ENCODE measurements around the gene FNDC3A.
"Not testable (repeated sequence)": the region's sequence is repeated elsewhere in the genome, so short reads cannot be mapped to it uniquely, and the experiment has no call there.

Gene FNDC3A

DNA sequence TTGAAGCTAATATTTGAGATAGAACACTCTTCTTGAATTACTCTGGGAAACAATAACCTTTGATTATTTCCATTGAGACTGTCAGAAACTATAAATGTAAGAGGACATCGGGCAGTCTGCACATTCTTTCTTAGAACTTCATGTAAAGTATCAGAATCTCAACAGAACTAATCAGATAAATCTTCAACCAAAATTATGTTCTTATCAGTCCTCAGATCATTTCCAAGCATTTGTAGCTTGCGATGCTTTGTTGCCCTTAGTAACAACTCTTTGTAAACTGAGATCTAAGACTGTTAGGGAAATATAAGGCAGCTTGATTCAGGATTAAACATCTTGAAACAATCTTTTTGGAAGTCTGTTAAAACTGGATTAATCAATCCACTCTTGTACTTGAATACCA is 70.3 kb downstream of the FNDC3A start:
- no peak for DNase-seq (ENCODE audit: low read depth)

DNA sequence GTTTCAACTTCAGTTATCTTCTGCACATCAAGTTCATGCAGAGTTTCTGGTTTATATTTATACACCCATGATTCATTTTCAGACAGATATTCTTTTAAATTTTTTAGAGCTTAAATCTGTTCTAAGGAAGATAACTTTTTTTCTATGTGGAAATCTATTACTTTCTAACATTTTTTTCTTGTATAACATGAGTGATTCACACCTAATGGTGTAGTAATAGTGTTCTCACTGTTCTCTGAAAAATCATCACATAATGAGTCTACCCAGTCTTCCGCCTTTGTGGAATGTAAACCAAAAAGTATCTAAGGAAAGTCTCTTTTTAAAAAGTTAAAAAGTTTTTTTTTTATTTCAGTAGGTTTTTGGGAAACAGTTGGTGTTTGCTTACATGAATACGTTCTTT is 70.8 kb downstream of the FNDC3A start:
- DNase-seq (ENCODE audit: low read depth) = no peak

- DNase-seq (ENCODE audit: low read depth) = no peak
Measured at GRCh38 chr13:49052813-49053212, 77.1 kb downstream of the FNDC3A start.

DNA sequence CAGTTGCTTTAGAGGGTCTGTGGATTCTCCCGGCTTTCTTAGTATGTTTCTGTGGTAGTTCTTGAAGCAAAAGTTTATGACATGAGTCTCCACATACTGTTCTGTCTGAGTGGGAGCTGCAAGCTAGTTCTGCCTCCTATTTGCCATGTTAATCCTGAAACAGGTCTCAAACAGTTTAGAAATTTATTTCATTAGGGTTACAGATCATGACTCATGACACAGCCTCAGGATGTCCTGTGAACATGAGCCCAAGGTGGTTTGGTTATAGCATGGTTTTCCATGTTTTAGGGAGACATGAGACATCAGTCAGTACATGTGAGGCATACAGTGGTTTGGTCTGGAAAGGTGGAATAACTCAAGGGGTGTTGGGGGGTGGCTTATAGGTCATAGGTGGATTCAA is 77.5 kb downstream of the FNDC3A start:
- DNase-seq (ENCODE audit: low read depth) = no peak

DNA sequence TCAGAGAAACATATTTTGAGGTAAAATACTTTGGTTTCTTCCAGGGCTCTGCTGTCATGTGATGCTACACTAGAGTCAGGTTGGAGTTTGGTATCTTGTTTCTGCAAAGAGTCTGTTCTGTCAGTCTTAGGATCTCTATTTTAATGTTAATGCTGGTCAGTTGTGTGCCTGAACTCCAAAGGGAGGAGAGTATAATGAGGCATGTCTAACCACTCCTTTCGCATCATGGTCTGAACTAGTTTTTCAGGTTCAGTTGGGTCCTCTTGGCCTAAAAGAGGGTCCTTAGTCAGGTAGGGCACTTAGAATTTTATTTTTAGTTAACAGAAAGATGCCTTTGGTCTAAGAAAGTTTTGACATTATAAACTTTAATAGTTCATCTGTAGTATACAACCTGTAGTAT is 78.2 kb downstream of the FNDC3A start:
- no peak for DNase-seq (ENCODE audit: low read depth)

DNA sequence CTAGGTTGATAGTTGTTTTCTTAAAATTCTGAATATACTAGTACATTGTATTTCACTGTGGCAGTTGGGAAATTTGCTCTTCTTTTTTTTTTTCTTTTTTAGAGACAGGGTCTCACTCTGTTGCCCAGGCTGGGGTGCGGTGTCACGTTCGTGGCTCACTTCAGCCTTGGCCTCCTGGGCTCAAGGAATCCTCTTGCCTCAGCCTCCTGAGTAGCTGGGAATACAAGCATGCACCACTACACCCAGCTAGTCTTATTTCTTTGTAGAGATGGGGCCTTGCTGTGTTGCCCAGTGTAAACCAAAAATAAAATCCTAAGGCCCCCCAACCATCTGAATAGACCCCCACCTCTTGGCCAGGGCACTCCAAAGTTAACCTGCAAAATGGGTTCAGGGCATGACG is 79.3 kb downstream of the FNDC3A start:
- DNase-seq (ENCODE audit: low read depth) = no peak

DNA sequence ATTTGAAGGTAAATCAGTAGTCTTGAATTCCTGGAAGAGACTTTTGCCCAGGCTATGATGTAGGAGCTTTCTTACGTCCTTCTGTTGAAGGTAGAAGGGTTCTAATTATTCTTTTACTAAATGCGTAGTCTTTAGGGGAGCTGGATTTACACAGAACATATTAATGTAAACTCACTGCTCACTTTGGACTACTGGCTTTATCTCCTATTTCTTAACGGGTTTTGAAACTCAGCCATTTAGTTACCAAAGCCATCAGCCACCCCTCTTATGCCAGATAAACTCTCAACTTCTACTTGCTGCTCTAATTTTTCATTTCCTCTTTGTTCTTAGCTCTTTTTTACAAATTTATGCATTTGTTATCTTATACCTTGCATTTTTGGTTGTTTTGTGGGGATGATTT is 81.5 kb downstream of the FNDC3A start:
- no peak for DNase-seq (ENCODE audit: low read depth)

- DNase-seq (ENCODE audit: low read depth) = no peak
Measured at GRCh38 chr13:49058761-49059160, 83.0 kb downstream of the FNDC3A start.

DNA sequence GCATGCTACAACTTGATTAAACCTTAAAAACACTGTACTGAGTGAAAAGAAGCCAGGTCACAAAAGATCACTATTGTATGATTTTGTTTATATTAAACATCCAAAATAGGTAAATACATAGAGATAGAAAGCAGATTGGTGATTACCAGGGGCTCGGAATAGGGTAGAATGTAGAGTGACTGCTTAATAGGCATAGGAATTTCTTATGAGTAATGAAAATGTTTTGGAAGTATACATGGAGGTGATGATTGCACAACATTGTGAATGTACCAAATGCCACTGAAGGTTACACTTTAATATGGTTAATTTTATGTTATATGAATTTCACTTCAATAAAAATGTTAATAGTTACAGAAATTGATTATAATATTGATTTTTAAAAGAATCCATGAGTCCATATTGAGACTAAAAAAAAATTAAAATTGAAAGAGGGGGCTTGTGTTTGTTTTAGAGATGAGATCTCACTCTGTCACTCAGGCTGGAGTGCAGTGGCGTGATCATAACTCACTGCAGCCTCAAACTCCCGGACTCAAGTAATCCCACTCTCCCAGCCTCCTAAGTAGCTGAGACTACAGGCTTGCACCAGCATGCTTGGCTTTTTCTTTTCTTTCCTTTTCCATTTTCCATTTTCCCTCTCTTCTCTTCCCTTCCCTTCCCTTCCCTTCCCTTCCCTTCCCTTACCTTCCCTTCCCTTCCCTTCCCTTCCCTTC is 85.1 kb downstream of the FNDC3A start:
- no peak for DNase-seq (ENCODE audit: low read depth)

DNA sequence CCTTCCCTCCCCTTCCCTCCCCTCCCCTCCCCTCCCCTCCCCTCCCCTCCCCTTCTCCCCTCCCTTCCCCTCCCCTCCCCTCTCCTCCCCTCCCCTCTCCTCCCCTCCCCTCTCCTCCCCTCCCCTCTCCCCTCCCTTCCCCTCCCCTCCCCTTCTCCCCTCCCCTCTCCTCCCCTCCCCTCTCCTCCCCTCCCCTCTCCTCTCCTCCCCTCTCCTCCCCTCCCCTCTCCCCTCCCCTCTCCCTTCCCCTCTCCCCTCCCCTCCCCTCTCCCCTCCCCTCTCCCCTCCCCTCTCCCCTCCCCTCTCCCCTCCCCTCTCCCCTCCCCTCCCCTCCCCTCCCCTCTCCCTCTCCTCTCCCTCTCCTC is 85.7 kb downstream of the FNDC3A start:
- DNase-seq (ENCODE audit: low read depth) = not testable (repeated sequence)

DNA sequence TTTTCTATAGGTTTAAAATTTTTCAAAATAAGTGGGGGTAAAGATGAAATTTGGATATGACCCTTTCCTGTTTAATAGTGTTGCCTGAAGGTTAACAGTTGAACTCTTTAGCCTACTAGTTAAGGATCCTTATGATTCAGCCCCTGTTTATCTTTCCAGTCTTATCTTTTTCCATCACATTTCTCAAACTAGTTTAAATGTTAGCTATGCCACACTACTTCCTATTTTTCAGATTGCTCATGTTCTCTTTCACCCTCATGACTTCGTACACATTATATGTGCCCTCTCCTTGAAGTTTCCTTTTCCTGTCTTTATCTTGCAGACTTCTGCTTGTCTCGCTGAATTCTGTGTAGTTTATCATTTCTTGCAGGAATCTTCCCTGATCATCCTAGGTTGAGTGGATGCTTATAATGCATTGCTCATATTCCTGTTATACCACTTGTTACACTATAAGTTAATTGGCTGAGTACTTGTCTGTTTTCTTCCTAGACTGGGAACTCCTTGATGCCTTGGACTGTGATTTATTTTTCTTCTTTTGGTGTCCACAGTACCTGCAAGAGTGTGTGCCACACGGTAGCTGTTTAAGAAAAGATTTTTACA is 86.7 kb downstream of the FNDC3A start:
- DNase-seq (ENCODE audit: low read depth) = no peak

GRCh38 chr13:49063011-49063410 is 87.3 kb downstream of the FNDC3A start:
- no peak for DNase-seq (ENCODE audit: low read depth)

DNA sequence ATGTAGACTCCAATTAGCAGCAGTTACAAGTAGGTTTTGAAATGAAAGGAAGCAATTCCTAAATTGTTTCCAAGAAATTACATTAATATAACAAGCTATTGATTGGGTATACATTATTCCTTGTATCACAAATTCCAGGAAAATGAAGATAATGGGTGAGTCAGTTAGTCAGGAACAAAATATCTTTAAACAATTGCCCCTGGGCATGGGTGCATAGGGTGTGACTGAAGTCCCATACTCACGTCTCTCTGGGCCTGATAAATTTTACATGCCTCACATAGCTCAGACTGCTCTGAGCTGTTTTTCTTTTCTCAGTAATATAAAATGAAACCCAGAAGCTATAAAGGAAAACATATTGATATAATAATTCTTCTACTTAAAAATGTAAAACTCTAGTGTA is 87.8 kb downstream of the FNDC3A start:
- no peak for DNase-seq (ENCODE audit: low read depth)

DNA sequence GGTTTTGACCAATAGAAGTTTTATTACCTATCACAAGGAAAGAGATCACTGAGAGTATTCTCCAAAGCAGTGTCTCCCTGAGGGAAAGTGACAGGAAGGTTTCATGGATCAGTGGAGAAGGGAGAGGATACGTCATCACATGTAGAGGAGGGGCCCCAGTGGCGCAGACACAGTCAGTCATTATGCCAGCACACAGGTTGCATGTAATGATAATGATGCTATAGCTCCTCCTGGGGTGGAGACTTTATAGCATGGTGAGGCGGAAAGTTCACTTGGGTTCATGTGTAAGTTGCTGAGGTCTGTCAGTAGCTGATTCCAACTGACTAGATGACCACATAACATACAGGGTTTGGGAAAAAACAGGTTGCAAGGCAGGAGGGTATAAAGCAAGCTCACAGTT is 88.8 kb downstream of the FNDC3A start:
- DNase-seq (ENCODE audit: low read depth) = no peak

GRCh38 chr13:49066856-49067255 is 91.1 kb downstream of the FNDC3A start:
- no peak for DNase-seq (ENCODE audit: low read depth)

DNA sequence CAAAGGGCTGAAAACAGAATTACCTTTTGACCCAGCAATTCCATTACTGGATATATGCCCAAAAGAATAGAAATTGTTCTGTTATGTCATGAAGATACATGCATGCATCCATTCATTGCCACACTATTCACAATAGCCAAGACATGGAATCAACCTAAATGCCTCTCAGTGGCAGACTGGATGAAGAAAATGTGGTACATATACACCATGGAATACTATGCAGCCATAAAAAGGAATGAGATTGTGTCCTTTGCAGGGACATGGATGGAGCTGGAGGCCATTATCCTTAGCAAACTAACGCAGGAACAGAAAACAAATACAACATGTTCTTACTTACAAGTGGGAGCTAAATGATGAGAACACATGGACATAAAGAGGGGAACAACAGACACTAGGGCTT is 92.8 kb downstream of the FNDC3A start:
- not testable (repeated sequence) for DNase-seq (ENCODE audit: low read depth)

- DNase-seq (ENCODE audit: low read depth) = not testable (repeated sequence)
Measured at GRCh38 chr13:49070021-49070420, 94.3 kb downstream of the FNDC3A start.

GRCh38 chr13:49071341-49071937 is 95.7 kb downstream of the FNDC3A start:
- DNase-seq (ENCODE audit: low read depth) = no peak

- DNase-seq (ENCODE audit: low read depth) = peak; percentile 53
Measured at GRCh38 chr13:49082653-49083536, 107.2 kb downstream of the FNDC3A start.

DNA sequence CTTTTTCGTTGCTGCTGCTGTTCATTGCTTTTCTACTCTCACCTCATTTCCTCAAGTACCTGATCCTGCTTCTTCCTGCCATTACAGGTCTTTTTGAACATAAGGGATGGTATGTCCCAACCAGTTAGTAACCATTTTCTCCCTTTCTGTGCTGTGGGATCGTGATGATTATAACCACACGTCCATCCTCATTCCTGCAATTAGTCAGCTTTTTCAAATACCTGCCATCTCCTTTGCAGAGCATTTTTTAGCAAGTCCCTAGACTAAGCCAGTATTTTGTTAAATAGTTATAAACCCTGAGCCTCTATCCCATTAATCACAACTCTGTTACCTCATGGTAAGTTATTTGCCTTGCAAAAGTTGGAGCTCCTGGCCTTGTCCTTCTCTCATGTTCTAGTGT is 109.2 kb downstream of the FNDC3A start:
- no peak for DNase-seq (ENCODE audit: low read depth)

DNA sequence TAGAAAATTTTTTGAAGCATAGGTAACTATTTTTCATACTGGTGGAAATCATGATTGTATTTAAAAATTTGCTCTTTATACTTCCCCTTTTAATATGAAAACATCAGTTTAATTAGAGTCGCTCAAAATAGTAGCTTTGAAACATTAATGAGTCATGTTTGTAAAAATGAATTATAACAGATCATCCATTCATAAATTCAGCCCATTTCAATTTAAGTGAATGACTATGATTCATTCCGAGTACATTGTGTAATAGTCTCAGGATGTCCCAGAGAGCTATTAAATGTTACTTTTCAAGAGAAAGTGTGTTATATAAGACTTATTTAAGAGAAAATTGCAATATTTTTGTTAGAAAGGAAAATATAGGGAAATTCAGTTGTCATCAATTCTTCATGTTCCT is 111.0 kb downstream of the FNDC3A start:
- no peak for DNase-seq (ENCODE audit: low read depth)

DNA sequence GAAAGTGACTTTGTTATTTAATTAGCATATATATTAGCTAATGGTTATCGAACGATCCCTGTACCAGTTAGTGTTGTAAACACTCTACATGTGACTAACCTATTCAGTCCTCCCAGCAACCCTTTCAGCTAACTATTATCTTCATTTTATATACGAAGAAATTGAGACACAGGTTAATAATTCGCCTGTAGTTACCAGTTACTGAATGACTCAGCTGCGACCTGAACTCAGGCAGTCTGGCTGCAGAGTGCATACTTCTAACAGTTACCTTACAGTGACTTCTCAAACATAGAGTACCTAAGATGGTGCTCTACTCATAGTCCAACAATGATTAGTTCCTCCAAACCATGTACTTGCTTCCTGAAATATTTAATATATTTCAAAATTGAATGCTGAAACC is 117.7 kb downstream of the FNDC3A start:
- no peak for DNase-seq (ENCODE audit: low read depth)

GRCh38 chr13:49097374-49097773 is 121.7 kb downstream of the FNDC3A start:
- DNase-seq (ENCODE audit: low read depth) = no peak
